Choroid plexus epithelial cell (primary cell): ENCODE results near the gene UGT1A8.

Experiments
- DNase-seq: peaks from one replicate; pipeline ENCODE4 v3.0.0-alpha.2; 2010; ENCODE audit warnings: low read depth
- H3K4me3 ChIP-seq: 2 replicates; pipeline ENCODE4 v1.5.1; 2011; ENCODE audit warnings: low read depth, mild to moderate bottlenecking, control low read depth, low read length, moderate library complexity
- TF ChIP-seq, protein P1 (sequence below): conservative IDR thresholded peaks from 2 replicates; pipeline ENCODE4 v1.5.1; 2011; ENCODE audit warnings: low read depth, mild to moderate bottlenecking, control low read depth, inconsistent platforms, low read length, moderate library complexity

UGT1A8 gene

DNA sequence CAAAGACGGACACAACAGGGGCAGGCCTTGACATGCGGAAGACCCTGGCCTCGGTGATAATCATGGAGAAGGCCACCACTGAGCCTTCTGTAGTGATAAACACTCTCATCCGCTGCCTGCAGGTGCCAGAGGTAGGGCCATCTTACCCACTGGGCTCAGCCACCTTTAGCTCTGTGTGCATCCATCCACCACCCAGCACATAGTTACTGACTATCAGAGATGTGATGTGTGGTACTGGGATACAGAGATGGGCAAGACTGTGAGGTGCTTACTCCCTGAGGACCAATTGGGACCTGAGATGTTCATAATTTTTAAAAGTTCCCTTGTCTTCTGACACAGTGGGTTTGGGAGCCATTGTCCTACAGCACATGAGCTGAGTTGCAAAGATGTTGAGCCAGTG lies 162.3 kb downstream of the UGT1A8 start:
- DNase-seq, result no peak
- TF ChIP-seq, protein P1, sequence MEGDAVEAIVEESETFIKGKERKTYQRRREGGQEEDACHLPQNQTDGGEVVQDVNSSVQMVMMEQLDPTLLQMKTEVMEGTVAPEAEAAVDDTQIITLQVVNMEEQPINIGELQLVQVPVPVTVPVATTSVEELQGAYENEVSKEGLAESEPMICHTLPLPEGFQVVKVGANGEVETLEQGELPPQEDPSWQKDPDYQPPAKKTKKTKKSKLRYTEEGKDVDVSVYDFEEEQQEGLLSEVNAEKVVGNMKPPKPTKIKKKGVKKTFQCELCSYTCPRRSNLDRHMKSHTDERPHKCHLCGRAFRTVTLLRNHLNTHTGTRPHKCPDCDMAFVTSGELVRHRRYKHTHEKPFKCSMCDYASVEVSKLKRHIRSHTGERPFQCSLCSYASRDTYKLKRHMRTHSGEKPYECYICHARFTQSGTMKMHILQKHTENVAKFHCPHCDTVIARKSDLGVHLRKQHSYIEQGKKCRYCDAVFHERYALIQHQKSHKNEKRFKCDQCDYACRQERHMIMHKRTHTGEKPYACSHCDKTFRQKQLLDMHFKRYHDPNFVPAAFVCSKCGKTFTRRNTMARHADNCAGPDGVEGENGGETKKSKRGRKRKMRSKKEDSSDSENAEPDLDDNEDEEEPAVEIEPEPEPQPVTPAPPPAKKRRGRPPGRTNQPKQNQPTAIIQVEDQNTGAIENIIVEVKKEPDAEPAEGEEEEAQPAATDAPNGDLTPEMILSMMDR, result no peak
- H3K4me3 ChIP-seq, result no peak overlapping the region

- no peak overlapping the region for H3K4me3 ChIP-seq
- TF ChIP-seq, protein P1, result no peak
- no peak for DNase-seq
Measured at GRCh38 chr2:233780771-233781170, 163.3 kb downstream of the UGT1A8 start.

- H3K4me3 ChIP-seq, result no peak overlapping the region
- TF ChIP-seq, protein P1, result no peak
- DNase-seq, result no peak
Measured at GRCh38 chr2:233789554-233789953, 172.1 kb downstream of the UGT1A8 start.

DNA sequence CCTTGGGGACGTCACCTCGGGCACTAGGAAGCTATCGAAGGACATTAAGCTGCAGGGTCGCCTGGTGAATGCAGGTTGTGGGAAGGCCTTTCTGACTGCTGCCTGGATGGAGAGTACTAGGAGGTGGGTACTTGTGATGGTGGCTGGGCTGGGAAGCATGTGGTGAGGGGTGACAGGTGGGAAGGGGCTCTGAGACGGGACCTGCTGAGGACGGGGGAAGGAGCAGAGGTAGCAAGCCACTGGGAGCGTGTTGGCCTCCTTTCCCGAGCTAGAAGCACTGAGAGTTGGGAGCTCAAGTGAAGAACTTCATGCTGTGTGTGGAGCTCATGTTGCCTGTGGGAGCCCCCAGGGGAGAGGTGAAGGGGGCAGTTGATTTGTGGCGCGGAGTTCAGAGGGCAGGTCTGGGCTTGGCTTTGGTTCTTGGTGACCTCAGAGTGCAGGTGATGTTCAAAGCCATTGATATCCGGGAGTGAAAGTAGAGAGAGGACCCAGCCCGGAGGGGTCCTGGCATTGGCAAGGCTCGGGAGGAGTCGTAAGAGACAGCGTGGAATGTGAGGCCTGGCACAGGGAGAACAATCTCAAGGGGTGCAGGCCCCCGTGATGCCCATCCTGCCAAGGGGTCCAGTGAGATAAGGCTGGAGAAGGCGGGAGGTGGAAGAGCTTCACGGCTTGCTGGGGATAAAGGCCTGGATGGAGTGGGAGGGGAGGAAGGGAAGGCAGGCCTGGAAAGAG lies 173.9 kb downstream of the UGT1A8 start:
- DNase-seq, result no peak
- no peak overlapping the region for H3K4me3 ChIP-seq
- TF ChIP-seq, protein P1, result no peak

GRCh38 chr2:233791883-233792329 lies 174.5 kb downstream of the UGT1A8 start:
- TF ChIP-seq, protein P1, result no peak
- no peak overlapping the region for H3K4me3 ChIP-seq
- no peak for DNase-seq

DNA sequence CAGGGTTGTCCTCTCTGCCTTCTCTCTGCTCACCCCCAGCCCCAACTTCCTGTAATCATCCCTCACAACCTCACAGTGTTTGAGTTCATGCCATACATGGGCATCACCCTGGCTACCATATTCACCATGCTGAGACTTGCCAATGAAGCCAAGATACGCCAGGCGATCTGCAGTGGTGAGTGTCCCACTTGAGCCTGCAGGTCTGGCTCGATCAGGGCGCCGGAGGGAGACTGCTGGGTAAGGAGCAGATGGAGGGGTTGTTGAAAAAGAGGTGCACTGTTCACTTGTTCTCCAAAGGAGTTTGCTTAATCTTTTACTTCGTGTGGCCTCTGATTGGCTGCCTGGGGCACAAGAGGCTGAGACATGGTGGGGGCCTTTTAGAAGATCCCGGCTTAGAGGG lies 175.3 kb downstream of the UGT1A8 start:
- TF ChIP-seq, protein P1, result no peak
- DNase-seq, result no peak
- H3K4me3 ChIP-seq, result no peak overlapping the region
